ENCODE results near the gene DOHH.
"Not testable (repeated sequence)": the region's sequence is repeated elsewhere in the genome, so short reads cannot be mapped to it uniquely, and the experiment has no call there.

Gene DOHH

DNA sequence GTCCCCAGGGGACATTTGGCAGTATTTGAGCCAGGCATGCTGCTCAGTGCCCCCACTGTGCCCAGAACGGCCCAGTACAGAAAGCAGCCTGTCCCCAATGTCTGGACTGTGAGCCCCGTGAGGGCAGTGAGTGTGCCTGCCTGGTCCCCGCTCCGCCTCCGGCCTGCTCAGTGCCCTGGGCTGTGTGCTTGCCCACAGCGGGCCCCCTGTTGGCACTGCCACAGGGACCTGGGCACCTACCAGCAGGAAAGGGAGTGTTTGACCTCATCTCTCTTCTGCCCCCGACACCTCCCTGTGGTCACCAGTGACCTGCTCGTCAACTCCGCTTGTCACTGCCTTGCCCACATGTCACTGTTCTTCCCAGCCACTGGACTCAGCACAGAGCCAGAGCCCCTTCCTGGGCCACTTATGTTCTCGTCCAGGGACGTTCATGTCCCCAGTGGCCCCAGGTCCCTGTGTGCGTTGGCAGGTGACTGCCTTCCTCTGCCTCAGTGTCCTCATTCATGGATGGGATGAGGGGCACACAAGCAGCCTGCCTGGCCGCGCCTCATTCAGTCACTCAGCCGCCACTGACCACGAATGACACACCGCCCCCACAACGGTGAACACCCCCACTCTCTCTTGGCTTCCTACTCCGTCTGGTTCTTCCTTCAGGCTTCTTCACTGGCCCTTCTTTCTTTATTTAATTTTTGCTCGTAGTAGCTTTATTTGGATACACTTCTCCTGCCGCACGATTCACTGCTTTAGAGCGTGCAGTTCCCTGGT is 8.5 kb upstream of the DOHH start:
- no peak for DNase-seq (ENCODE audit: low spot score in 2 of 2)
- in situ Hi-C loops (cut with MboI; ENCODE audit: low sequenced_read_pairs), result no loop called here
- no peaks in the 10 kb centered on the region for H3K27me3 ChIP-seq (ENCODE audit: low read depth)
- H3K9me3 ChIP-seq, result no peaks in the 10 kb centered on the region; the same call in 1 of the 2 replicates
- H3K4me3 ChIP-seq, result no peak overlapping the region
- peaks cover 44% of the 10 kb centered on the region for H3K36me3 ChIP-seq (replicated peaks)
- no peaks in the 10 kb centered on the region; the same call in 1 of the 2 replicates for H3K4me1 ChIP-seq

DNA sequence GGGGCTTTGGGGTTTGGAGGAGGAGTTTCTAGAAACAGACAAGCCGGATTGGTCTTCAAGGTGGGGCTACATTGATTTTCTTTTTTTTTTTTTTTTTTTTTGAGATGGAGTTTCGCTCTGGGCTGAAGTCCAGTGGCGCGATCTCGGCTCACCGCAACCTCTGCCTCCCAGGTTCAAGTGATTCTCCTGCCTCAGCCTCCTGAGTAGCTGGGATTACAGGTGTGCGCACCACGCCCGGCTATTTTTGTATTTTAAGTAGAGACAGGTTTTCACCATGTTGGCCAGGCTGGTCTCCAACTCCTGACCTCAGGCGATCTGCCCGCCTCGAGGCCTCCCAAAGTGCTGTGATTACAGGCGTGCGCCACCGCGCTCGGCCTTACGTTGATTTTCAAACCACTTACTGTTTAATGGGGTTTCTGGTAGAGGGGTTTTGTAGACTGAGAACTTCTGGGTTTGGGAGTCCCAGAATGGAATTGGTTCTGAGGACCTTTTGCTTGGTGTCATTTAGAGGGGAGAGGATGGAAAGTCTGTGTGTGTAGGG is 7.7 kb upstream of the DOHH start:
- DNase-seq (ENCODE audit: low spot score in 2 of 2); H3K4me1 ChIP-seq; H3K9me3 ChIP-seq; H3K4me3 ChIP-seq; in situ Hi-C loops (cut with MboI; ENCODE audit: low sequenced_read_pairs); H3K27me3 ChIP-seq (ENCODE audit: low read depth): not testable (repeated sequence)
- peaks cover 44% of the 10 kb centered on the region for H3K36me3 ChIP-seq (replicated peaks)

DNA sequence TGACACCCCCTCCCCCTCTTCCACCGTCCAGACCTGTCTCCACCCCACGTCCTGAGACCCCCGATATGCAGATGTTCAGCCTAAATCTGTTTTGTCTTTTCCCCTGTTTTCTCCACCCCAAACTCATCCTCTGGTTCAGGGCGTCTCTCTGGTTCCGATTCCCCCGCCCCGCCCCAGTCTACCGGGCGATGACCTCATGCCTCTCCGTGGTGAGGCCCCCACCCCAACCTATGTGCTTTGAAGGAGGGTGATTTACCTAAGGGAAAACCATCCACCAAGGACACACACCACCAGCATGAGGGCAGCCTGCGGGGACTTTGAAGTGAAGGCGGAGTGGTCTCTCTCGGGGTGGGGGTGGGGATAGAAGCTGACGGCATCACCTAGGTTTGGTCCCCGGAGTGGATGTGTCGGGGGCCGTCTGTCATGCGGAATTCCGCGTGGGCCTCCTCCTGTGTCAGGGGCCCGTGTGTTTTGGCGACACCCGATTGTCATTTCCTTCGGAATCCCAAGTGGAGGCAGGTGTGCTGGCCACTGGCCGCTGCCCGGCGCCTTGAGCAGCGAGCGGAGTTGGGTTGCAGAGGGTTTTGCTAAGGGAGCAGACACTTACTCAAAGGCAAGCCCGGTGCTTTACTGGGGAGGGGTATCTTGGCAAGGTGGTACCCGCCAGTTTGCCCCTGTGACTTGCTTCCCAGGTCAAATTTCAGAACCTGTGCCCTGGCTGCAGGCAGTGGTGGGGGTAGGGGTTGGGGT is 7.1 kb upstream of the DOHH start:
- DNase-seq (ENCODE audit: low spot score in 2 of 2), result no peak
- in situ Hi-C loops (cut with MboI; ENCODE audit: low sequenced_read_pairs), result no loop called here

DNA sequence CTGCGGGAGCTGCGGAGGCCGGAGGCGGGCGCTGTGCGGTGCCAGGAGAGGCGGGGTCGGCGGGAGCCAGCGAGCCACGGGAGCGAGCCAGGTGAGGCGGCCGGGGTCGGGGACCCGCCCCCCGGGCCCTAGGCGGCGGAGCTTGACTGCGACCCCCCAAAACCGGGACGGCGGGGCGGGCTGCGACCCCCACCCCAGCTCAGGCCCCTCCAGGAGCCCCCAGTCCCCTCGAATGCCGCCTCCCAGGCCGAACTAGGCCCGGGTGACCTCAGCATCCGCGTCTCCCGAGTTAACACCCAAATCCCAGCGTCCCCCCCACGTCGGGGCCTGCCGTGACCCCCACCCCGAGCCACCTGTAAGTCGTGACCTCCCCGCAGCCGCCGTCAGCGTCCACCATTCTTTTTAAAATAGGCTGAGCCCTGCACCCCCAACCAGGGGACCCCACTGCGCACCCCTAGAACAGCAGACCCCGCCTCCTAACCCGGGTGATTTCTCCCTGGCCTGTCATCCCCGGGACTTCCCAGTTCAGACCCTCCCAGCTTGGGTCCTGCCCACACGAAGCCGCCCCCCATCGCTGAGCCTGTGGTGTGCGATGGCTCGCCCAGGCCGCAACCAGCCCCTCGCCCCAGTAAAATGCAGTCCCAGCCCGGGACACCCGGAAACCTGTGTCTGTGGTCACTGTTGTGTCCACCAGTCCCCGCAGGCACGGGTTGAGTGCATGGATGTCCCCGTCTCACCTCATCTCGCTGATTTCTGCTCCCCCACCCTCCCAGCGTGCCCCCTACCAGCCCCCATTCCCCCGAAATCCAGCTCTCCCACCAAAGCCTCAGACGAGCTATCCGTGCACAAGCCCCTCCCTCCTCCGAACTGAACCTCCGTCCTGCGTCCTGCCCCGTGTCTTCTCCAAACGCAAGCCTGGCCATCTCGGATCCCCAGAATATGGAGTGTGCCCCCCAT is 6.2 kb upstream of the DOHH start:
- H3K4me3 ChIP-seq, result peak overlapping the region; percentile 81
- H3K9me3 ChIP-seq, result no peaks in the 10 kb centered on the region; the same call in 1 of the 2 replicates
- no peaks in the 10 kb centered on the region; the same call in 1 of the 2 replicates for H3K4me1 ChIP-seq
- H3K36me3 ChIP-seq (replicated peaks), result peaks cover 32% of the 10 kb centered on the region
- in situ Hi-C loops (cut with MboI; ENCODE audit: low sequenced_read_pairs), result no loop called here
- H3K27me3 ChIP-seq (ENCODE audit: low read depth), result no peaks in the 10 kb centered on the region
- peak; percentile 11 to 50 for DNase-seq (ENCODE audit: low spot score in 2 of 2)

More for the DNA sequence above, 7.1 kb upstream of the DOHH start:
- Histone ChIP-seq H3K4me1 (no peaks in the 10 kb centered on the region; the same call in 1 of the 2 replicates), H3K4me3 (peak overlapping the region; percentile 81), H3K36me3 (replicated peaks) (peaks cover 41% of the 10 kb centered on the region), H3K27me3 (ENCODE audit: low read depth) (no peaks in the 10 kb centered on the region), H3K9me3 (no peaks in the 10 kb centered on the region; the same call in 1 of the 2 replicates)

DNA sequence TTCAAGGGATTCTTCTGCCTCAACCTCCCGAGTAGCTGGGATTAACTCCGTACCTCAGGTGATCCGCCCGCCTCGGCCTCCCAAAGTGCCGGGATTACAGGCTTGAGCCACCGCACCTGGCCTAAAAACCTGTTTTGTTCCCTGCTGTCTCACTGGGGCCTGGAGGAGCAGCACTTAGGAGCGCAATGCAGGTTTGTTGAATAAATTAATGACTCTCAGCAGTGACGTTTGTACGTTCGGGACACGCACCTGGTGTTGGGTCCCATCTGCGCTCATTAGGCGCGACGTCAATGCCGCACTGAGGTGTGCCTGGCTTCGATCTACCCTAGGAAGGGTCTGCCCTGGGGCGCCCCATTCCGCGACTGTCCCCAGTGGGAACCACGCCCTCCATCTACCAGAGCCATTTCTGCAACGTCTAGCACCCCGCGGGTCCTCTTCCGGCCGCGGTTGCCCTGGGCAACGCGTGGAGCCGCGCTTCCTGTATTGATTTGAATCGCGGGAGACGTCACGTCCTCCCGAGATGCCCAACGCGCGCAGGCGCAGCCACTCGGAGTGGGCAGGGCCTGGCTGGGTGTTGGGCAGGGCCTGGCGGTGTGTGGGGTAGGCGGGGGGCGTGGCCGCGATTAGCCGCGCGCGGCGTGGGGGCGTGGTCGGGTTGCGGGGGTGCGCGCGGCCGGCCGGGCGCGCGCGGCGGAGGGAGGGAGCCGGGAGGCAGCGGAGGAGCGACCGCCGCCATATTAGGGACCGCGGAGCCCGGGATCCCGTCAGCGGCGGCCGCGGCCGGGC is 5.3 kb upstream of the DOHH start, which contains the start of gene FZR1:
Gene FZR1 (plus strand): TSS at position 714 of the 786 bp plus-strand sequence. CDS start 16,679 bp downstream, outside the sequence.
- H3K4me3 ChIP-seq, result peak within 1 kb of the TSS; percentile 81
- peak; percentile 91 to 99 for DNase-seq (ENCODE audit: low spot score in 2 of 2)
- H3K9me3 ChIP-seq, result no peaks in the 10 kb centered on the region; the same call in 1 of the 2 replicates
- peaks cover 25% of the 10 kb centered on the region for H3K36me3 ChIP-seq (replicated peaks)
- in situ Hi-C loops (cut with MboI; ENCODE audit: low sequenced_read_pairs), result no loop called here
- H3K4me1 ChIP-seq, result peaks cover 2% of the 10 kb centered on the region; the same call in 1 of the 2 replicates
- H3K27me3 ChIP-seq (ENCODE audit: low read depth), result no peaks in the 10 kb centered on the region

DNA sequence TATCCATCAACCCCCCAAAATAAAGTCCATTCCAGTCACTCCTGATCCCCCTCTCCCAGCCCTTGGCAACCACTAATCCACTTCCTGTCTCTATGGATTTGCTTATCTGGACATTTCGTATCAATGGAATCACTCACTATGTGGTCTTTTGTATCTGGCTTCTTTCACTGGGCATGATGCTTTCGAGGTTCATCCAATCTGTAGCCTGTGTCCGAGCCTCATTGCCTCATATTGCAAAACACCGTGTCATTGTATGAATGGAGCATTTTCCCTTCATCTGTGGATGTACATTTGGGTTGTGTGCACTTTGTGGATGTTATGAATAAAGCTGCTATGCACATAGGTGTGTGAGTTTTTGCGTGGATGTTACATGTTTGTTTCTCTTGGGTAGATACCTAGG is 4.3 kb upstream of the DOHH start:
- H3K27me3 ChIP-seq (ENCODE audit: low read depth), result no peaks in the 10 kb centered on the region
- DNase-seq (ENCODE audit: low spot score in 2 of 2), result no peak
- H3K4me1 ChIP-seq, result peaks cover 3% of the 10 kb centered on the region
- no peaks in the 10 kb centered on the region; the same call in 1 of the 2 replicates for H3K9me3 ChIP-seq
- in situ Hi-C loops (cut with MboI; ENCODE audit: low sequenced_read_pairs), result no loop called here
- H3K4me3 ChIP-seq, result no peak overlapping the region
- peaks cover 16% of the 10 kb centered on the region for H3K36me3 ChIP-seq (replicated peaks)

DNA sequence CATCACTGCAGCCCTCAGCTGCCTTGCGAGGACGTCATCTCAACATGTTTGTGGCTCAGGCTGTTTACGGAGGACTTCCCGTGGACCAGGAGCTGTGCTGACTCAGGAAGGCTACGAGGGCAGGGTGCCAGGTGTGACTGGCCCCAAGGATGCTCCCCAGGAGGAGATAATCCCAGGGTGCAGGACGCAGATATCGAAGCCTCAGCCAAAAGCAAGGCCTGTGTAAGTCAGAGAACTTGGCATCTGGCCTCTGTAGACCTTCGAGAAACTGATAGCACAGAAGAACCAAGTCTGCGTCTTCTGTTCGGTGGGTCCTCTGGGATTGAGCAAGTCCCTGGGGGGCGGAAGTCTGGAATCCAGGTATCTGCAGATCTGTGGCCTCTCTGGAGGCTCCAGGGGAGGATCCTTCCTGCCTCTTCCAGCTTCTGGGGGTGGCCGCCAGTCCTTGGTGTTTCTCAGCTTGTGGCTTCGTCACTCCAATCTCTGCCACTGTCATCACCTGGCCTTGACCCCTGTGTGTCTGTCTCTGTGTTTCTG is 2.6 kb upstream of the DOHH start:
- Histone ChIP-seq H3K27me3 (ENCODE audit: low read depth) (no peaks in the 10 kb centered on the region), H3K4me1 (peaks cover 10% of the 10 kb centered on the region), H3K36me3 (replicated peaks) (no peaks in the 10 kb centered on the region; the same call in 1 of the 2 replicates), H3K9me3 (no peaks in the 10 kb centered on the region; the same call in 1 of the 2 replicates), H3K4me3 (no peak overlapping the region)
- in situ Hi-C loops (cut with MboI; ENCODE audit: low sequenced_read_pairs), result no loop called here
- DNase-seq (ENCODE audit: low spot score in 2 of 2), result no peak

DNA sequence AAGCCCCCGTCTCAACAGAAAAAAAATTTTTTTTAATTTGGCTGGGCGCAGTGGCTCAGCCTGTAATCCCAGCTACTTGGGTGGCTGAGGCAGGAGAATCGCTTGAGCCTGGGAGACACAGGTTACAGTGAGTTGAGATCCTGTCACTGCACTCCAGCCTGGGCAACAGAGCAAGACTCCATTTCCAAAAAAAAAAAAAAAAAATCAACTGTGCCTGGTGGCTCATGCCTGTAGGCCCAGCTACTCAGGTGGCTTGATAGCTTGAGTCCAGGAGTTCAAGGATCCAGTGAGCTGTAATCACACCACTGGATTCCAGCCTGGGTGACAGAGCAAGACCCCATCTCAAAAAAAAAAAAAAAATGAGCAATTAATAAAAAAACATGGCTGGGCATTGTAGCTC is 1.3 kb upstream of the DOHH start:
- no peak for DNase-seq (ENCODE audit: low spot score in 2 of 2)
- H3K4me3 ChIP-seq, result no peak overlapping the region
- H3K4me1 ChIP-seq, result peaks cover 10% of the 10 kb centered on the region
- H3K36me3 ChIP-seq (replicated peaks), result peaks cover 2% of the 10 kb centered on the region; the same call in 1 of the 2 replicates
- no peaks in the 10 kb centered on the region; the same call in 1 of the 2 replicates for H3K9me3 ChIP-seq
- no peaks in the 10 kb centered on the region for H3K27me3 ChIP-seq (ENCODE audit: low read depth)
- in situ Hi-C loops (cut with MboI; ENCODE audit: low sequenced_read_pairs), result no loop called here

DNA sequence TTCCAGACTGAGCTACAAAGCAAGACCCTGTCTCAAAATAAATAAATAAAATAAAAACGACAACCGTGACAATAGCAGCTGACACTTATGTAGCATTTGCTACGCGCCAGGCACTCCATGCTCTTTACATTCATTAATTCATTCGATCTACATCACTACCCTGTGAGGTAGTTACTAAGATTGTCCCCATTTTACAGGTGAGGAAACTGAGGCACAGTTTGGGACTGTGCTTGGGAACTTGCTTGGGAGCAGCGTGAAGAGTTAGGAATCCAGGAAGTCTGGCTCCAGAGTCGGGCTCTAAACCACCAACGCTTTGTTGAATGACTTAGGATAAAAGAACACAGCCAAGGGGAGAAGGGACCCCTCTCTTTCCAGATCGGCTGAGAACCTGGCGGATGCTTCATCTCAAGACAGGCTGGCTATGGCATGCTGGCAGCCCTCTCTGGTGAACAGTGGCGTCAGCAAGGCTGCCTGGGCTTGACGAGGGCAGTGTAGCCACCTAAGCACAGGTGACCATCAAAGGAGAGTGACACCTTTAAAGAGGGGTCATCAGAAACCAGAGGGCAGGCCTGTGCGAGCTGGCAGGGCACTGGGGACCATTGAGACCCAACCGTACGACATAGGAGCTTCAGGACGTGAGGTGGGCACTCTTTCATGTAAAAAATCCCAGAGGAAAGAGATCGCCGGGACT is 591 bp downstream of the DOHH start:
- in situ Hi-C loops (cut with MboI; ENCODE audit: low sequenced_read_pairs), result no loop called here
- H3K4me1 ChIP-seq, result peaks cover 10% of the 10 kb centered on the region; the same call in 1 of the 2 replicates
- DNase-seq (ENCODE audit: low spot score in 2 of 2), result no peak
- no peaks in the 10 kb centered on the region; the same call in 1 of the 2 replicates for H3K9me3 ChIP-seq
- H3K36me3 ChIP-seq (replicated peaks), result peaks cover 17% of the 10 kb centered on the region
- H3K4me3 ChIP-seq, result peak overlapping the region; percentile 95
- H3K27me3 ChIP-seq (ENCODE audit: low read depth), result no peaks in the 10 kb centered on the region

DNA sequence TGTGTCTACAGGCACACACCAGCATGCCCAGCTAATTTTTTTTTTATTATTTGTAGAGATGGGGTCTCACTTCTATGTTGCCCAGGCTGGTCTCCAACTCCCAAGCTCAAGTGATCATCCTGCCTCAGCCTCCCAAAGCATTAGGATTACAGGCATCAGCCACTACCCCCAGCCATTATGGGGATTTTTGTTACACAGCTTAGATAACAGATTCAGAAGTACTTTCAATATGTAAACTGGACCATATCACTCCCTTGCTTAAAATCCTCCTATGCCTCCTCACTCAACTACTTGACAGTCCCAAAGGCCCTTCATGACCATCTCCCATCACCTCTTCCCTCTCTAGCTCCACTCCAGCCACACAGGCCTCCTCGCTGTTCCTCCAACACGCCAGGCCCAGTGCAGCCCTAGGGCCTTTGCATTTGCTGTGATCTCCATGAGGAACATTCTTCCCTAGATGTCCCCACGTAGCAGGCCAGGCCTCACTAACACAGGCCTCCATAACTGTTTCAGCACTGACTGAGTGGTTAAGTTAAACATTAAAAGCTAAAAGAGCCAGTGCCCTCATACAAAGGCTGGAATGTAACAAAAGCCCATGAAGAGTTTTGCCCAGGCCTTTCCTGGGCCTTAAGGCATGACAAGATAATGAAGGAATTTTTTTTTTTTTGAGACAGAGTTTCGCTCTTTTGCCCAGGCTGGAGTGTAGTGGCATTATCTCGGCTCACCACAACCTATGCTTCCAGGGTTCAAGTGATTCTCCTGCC is 2.5 kb downstream of the DOHH start:
- Histone ChIP-seq H3K9me3 (no peaks in the 10 kb centered on the region), H3K27me3 (ENCODE audit: low read depth) (no peaks in the 10 kb centered on the region), H3K4me1 (peaks cover 10% of the 10 kb centered on the region; the same call in 1 of the 2 replicates), H3K4me3 (no peak overlapping the region), H3K36me3 (replicated peaks) (peaks cover 21% of the 10 kb centered on the region)
- in situ Hi-C loops (cut with MboI; ENCODE audit: low sequenced_read_pairs), result no loop called here
- DNase-seq (ENCODE audit: low spot score in 2 of 2), result no peak
